GM23338 (cell line): ENCODE results near the gene DLG2.

Source experiments
- CREB1 ChIP-seq: fragments of 250-450 bp; sonication (Bioruptor Pico); IDR thresholded peaks from 2 replicates; pipeline ENCODE4 v1.5.0; 2020; ENCODE audit warnings: low read depth, mild to moderate bottlenecking, moderate library complexity
- EZH2 ChIP-seq: fragments of 200-600 bp; sonication (generic); IDR thresholded peaks from one replicate; pipeline ENCODE4 v1.8.0; 2017; ENCODE audit warnings: antibody characterized with exemption, mild to moderate bottlenecking, low read depth; ENCODE audit not compliant: unreplicated experiment
- POLR2AphosphoS5 ChIP-seq: IDR thresholded peaks from 2 replicates; pipeline ENCODE4 v1.6.1; 2016; ENCODE audit warnings: antibody characterized with exemption, low read depth
- TF ChIP-seq, protein P1 (sequence below), 2 experiments: fragments of 200-600 bp in 1 of 2; sonication (generic) in 1 of 2; conservative IDR thresholded peaks; 2 replicates each; pipeline versions ENCODE4 v1.5.1 to v1.6.1; 2016 to 2017; ENCODE audit warnings: antibody characterized with exemption in 2 of 2, low read depth in 2 of 2, mild to moderate bottlenecking in 2 of 2, moderate library complexity in 1 of 2

DNA sequence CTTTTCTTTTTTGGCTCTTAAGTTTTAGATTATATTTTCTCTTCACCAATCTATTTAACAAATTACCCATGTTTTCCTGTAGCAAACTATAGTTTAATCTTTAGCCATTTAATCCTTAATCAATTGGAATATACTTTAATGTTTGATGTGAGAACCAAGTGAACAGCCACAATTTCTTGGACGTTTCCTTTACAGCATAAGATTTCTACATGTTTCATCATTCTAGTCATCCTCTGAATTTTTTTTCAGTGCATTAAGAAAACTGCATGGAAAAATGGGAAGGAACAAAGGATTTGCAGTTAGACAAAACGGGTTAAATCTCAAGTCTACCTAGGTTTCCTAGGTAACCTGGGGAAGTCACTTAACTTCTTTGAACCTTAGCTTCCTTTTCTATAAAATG lies 1833.8 kb downstream of the DLG2 start:
- TF ChIP-seq POLR2AphosphoS5 (no peak), CREB1 (CRISPR knock-in tag) (no peak), EZH2 (no peak)
- TF ChIP-seq, protein P1, sequence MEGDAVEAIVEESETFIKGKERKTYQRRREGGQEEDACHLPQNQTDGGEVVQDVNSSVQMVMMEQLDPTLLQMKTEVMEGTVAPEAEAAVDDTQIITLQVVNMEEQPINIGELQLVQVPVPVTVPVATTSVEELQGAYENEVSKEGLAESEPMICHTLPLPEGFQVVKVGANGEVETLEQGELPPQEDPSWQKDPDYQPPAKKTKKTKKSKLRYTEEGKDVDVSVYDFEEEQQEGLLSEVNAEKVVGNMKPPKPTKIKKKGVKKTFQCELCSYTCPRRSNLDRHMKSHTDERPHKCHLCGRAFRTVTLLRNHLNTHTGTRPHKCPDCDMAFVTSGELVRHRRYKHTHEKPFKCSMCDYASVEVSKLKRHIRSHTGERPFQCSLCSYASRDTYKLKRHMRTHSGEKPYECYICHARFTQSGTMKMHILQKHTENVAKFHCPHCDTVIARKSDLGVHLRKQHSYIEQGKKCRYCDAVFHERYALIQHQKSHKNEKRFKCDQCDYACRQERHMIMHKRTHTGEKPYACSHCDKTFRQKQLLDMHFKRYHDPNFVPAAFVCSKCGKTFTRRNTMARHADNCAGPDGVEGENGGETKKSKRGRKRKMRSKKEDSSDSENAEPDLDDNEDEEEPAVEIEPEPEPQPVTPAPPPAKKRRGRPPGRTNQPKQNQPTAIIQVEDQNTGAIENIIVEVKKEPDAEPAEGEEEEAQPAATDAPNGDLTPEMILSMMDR (conservative IDR thresholded peaks at IDR 0.05; ENCODE audit: low read depth in 2 of 2): no peak
